GM18873 (cell line): Measurements from ENCODE around the gene TAB2.

ENCODE experiments used
- ATAC-seq: cut with Tn5 transposase; IDR thresholded peaks from one replicate; pipeline ENCODE4 v1.9.1; 2021; ENCODE audit warnings: mild to moderate bottlenecking, moderate library complexity, moderate number of reproducible peaks; ENCODE audit not compliant: unreplicated experiment, low FRiP score

The TAB2 gene

DNA sequence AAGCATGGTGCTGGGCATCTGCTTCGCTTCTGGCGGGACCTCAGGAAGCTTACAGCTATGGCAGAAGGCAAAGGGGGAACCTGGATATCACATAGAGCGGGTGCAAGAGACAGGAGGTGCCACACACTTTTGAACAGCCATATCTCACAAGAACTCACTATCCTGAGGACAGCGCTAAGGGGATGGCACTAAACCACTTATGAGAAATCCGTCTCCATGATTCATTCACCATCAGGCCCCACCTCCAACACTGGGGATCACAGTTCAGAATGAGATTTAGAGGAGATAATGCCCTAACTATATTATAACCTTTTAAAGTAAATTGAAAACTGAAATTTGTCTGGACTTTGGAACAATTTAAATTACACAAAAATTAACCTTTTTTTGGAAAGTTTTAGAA lies 44.8 kb downstream of the TAB2 start:
- ATAC-seq = no peak

DNA sequence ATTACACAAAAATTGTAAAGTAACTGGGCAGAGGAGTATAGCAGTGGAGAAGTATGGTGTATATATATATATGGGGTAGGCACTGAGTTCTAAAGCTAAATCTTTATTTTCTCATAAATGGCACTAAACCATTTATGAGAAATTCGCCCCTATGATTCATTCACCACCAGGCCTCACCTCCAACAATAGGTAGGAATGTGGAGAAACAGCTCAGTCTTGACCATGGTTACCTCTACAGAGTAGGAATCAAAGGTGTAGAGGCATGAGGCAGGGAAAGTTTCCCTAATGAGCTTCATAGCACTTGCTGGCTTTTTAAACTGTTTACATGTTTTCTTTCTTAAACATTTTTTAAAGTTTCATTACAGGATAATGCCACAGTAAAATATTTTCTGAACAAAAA lies 45.6 kb downstream of the TAB2 start:
- ATAC-seq = no peak

DNA sequence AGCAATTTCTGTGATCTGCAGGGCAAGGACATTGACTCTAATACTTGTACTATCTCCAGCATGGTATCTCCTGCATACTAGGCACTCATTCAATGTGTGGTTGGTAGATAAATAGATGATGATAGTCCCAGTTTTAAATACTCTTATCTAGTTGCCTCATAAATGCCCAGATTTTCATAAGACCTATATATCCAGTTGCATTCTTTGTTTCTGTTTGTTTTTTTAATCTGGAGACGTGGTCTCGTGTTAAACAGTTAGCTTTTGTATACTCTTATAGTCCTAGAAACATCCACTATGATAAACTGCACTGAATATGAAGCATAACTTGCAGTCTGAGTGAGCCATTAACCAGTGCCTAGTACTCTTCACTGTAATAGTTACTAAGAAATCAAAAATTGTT lies 47.0 kb downstream of the TAB2 start:
- ATAC-seq = no peak

DNA sequence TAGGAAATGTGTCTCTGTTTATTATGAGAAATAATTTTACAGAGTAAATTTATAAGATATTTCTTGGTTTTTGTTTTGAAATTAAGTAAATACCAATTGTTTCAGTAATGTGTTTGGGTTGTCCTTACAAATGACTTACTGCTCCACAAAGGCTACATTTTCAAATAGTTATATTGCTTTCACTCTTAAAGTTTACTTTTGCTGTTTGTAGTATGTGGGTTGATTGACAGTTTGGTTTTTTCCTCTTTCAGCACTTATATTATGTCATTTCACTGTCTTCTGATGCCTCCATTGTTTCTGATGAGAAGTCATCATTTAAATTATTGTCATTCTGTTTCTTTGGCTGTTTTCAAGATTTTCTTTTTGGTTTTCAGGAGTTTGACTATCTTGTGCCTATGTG lies 47.7 kb downstream of the TAB2 start:
- no peak for ATAC-seq

DNA sequence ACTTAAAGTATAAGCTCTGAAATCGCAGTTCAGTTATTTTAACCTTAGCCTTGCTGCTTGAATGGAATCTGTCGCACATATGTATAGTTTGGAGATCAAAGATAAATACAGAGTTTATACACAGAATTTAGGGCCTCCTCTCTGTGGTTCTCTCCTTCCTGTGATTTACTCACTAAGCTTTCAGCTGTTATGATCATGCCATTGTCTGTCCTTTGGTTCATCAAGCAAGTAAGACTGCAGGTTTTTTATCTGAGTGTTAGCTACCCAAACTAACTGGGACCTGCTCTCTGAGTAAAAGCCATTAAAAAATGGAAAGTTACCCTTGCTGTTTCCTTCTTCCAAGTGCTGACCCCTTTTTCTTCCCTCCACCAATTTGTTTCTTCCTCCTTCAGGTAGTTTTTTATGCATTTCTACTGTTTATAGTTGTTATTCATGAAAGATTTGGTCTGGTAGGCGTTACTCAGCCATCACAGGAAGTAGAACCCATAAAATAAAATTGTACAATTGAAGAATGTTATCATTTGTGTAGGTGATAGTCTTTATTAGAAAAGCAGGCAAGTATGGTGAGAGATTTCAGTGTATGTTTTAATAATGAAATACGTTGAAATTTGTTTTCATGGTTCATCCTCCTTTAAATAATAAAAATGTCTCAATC lies 48.9 kb downstream of the TAB2 start:
- no peak for ATAC-seq

DNA sequence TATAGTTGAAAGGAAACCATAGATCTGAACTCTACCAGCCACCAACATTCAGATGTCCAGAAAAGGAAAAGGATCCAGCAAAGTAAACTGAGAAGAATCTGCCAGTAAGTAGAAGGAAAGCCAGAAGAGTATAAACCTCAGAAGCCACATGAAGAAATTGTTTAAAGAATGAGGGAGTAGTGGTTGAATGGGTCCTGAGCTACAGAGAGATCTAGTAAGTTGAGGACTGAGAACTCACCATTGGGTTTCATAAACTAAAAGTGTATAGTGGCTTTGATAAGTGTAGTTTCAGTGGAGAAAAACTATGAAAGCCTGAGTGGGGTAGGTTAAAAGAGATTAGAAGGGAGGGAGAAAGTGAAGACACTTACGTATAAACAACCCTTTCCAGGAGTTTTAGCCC lies 50.6 kb downstream of the TAB2 start:
- ATAC-seq = no peak

DNA sequence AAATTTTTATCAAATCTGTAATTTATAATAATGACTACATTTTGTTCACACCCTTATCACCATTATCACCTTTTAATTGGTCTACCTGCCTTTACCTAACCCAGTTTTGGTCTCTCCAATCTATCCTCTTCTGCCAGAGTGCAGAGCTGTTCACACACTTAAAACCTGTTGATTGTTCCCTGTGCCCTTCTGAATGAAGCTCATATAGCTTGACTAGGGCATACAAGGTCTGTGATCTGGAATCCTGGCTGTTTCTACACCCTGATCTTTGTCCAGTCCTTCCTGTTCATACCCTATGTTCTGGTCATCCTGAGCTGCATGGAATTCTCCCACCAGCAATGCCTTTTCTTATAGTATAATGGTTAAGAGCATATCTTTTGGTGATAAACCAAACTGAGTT lies 53.6 kb downstream of the TAB2 start:
- no peak for ATAC-seq

DNA sequence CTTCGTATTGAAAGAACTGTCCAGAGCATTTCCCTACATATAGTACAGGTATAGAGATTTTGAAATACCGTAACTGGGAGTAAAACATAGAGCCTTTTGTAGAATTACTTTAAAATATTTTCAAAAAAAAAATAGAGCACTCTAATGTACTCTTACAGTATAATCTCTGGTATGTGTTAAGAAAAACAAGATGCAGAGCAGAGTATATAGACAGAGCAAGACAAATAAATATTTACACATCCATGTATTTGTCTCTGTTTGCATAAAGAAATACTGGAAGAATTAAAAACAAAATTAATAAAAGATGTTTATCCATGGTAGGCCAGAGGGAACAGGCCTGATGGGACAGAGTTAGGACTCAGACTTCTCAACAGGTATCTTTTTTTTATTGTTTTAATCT lies 54.5 kb downstream of the TAB2 start:
- ATAC-seq = no peak

DNA sequence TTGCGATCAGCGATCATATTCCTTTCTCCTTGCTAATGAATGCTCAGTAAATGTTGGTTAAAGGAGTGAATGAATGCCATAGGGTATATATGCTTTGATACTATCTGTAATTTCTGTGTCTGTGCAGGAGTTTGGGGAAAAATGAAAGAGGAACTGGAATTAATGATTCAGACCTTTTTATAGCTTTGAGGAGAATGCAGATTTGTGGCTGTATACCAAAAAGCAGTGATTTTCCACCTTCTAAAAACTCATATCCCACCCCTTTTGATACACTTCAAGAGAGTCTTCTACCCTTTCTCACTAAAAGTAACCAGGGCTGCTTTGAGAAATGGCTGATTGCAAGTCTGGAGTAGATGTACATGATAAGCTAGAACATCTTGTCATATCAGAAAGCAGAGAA lies 56.0 kb downstream of the TAB2 start:
- ATAC-seq = no peak

DNA sequence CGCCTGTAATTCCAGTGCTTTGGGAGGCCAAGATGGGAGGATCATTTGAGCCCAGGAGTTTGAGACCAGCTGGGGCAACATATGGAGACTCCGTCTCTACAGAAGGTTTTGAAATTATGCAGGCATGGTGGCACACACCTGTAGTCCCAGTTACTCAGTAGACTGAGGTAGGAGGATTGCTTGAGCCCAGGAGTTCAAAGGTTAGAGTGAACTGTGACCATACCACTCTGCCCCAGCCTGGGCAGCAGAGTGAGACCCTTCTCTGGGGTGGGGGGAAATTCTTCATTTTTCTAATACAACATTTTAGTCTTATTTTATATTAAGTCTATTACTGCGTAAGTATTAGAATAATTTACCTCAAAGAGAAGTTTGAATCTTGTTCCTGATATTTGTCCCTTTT lies 62.5 kb downstream of the TAB2 start:
- ATAC-seq = no peak

DNA sequence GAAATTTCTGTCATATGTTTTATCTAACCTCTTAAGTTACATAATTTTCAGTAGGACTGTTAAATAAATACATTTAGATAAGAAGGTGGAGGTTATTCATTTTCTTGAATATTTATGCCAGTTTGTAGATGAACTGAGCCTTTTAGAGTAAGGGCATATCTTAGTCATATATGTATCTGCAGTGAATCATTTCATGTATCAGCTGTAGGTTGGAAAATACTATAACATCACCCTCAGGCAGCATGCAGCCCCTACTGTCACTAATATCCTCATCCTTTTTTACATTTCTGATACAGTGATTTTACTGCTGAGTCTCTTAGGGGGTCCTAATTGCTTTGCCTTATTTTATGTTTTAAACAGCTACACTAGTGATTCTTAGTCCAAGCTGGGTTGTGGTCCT lies 63.0 kb downstream of the TAB2 start:
- ATAC-seq = no peak

DNA sequence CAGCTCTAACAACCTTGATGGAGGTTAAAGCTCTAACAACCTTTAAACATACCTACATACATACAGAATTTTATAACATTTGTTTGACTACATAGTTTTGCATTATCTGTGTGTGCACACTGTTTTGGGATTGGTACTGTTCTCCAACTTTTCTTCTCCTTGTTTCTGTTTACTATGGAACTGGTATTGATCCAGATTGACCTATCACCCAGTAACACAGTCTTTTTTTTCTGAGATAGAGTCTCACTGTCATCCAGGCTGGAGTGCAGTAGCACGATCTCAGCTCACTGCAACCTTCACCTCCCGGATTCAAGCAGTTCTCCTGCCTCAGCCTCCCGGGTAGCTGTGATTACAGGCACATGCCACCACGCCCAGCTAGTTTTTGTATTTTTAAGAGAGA lies 65.9 kb downstream of the TAB2 start:
- no peak for ATAC-seq

DNA sequence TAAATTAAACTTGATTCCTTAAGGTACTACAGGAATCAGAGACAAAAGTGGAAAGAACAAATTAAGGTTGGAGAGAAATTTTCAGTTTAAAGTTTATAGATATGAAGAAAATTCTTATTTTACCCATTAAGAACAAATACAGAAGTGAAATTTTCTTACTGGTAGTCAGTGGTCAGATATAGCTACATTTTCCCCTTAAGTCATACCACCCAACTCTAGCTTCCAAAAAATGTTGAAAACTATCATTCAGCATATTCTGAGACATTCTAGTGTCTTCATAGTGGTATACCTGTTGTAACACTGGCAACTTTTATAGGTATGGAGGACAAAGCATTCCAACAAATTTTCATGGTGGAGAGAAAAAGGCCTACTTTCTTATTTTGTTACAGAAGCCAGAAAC lies 67.0 kb downstream of the TAB2 start:
- ATAC-seq = no peak

DNA sequence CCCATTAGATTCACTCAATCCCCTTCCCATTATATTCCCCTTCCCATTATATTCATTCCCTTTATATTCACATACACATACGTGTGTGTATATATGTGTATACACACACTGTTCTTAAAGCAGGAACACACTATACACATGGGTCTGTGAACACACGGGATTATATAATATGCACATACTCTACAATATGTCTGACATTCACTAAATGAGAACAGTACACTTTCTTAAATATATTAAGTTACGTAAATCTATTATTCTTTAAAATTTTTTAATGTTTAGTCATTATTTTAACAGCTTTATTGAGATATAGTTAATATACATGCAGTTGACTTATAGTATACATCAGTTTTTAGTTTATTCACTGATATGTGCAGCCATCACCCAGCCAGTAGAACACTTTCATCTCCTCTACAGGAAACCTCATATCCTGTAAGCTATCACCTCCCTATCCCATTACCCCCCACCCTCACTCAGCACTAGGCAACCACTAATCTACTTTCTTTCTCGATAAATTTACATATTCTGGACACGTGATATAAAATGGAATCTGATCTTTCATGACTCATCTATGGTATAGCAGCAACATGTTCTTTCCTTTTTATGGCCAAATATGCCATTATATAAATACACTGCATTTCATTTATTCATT lies 68.6 kb downstream of the TAB2 start:
- no peak for ATAC-seq

DNA sequence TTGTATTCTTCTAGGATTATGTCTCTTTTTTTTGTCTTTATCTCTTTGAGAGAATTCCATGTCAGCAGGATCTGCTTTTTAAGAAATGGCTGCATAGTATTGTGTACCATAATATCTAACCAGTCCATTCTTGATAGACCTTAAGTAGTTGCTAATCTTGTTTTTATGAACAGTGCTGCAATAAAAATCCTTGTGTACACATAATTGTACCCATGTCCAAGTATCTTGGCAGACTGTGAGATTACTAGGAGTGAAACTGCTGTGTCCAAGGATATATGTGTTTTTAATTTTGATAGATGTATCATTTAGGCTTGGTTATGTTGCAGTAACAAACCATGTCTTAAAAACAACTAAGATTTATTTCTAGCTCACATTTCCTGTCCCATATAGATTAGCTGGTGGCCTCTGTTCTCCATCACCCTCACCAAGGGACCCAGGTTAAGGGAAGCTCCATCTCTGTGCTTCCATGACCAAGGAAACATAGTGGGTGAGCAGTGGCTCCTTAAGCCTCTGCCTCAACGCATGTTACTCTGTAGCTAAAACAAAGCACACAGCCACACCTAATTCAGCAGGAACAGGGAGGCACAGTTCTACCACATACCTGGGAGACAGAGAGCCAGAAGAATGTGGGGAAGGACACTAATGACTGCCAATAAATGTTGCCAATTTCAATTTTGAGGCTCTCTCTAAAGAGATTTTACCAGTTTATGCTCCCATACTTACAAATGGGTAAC lies 70.4 kb downstream of the TAB2 start:
- no peak for ATAC-seq

DNA sequence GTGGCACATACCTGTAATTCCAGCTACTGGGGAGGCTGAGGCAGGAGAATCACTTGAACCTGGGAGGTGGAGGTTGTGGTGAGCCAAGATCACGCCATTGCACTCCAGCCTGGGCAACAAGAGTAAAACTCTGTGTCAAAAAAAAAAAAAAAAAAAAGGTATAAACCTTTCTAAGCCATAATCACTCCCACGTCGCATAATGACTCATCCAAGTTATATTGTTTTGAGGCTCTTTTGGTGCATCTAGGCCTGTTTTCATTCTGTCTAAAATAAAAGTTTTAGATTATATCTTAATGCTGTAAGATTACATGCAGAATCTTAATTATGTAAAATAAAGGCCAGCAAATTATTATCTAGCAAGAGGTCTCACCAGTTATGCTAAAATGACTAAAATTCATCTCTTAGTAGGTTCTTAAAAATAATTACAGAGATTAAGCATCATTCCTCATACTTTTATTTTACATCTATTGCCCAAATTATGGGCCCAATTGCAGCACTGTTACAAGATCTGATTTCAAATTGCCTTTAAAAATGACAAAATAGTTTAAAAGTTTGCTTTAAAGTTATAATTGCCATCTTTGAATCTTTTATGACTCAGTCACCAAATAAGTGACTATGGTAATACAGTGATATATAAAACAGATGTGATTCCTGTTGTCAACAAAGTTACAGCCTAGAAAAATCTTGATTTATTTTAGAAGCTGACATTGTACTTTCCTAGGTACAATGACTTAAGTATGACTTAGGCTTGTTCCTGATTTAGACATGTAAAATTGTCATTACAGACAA lies 72.2 kb downstream of the TAB2 start:
- ATAC-seq = no peak

DNA sequence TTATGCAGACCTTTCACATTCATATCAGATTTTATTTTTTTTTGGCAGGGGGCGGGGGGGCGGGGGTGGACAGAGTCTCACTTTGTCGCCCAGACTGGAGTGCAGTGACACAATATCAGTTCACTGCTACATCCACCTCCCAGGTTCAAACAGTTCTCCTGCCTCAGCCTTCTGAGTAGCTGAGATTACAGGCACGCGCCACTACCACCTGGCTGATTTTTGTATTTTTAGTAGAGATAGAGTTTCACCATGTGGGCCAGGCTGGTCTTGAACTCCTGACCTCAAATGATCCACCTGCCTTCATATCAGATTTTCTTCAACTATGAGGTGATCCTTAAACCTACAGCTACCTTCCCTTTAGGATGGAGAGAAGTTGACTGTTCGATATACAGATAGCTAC lies 74.6 kb downstream of the TAB2 start:
- no peak for ATAC-seq

DNA sequence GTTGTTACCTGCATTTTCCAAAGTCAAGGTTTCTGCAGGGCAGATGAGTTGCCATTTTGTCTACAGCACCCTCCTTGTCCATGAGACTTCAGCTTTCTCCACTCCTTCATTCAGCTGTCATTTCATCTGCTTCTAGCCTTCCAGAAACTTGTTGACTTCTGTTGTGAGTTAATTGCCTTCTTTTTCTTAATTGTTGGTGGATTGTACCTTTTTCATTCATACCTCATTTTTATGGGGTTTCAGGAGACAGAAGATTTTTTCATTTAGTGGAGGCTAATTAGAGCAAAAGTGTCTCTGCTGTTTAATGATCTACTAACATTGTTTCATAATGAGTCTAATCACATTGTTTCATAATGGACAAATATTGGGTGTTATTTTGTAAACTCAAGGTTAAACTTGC lies 75.0 kb downstream of the TAB2 start:
- no peak for ATAC-seq

DNA sequence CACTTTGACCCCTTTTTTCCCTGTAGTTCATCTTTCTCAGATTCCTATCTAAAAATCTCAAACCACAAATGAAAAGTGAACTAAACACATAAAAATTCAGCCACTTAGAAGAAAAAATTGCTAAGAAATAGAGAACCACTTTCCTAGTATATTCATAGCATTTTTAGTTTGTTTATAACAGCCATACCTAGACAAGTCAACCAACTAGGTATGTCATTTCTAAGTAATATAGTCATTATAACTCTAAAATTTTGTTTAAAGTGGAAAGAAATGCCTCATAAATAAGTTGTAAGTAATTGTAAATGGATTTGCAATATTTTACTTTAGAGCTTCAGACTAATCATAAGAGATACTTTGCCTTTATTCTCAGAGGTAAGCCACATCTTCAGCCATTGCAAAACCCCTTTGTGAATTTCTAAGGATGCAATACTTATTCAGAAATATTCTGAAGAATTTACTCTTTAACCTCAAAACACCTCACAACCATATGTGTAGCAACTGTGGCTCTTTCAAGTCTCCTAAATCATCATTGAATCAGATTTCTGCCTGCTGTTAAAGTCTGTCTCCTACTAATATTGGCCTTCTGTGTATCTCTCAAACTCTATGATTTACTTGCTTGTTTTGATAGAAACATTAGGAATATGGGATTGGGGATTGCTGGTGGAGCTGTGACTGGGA lies 75.6 kb downstream of the TAB2 start:
- no peak for ATAC-seq

DNA sequence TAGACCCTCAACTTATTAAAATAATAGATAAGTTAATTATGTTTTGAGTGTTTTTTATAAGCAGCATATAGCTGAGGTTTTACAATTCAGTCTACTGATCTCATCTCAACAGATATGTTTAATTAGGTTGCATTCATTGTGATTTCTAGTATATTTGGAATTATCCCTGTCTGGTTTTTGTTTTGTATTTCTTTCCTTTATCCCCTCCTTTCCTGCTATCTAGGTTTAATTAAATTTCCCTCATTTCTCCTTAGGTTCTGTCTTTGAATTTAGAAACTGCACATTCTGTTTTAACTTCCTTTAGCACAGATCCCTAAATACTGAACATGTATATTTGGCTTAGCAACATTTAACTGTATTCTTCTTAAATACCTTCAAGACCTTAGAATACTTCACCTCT lies 77.7 kb downstream of the TAB2 start:
- ATAC-seq = no peak

DNA sequence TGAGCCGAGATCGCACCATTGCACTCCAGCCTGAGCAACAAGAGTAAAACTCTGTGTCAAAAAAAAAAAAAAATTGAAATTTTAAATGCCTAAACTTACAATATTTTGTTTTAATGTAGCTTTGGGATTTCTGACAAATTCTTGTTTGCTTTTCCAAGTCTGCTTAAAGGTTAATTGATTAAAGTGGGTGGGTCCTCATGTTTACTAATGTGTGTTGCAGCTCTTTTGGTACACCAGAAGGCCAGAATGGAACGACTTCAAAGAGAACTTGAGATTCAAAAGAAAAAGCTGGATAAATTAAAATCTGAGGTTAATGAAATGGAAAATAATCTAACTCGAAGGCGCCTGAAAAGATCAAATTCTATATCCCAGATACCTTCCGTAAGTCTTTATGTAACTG lies 79.9 kb downstream of the TAB2 start:
- ATAC-seq = no peak
